Endometrial microvascular endothelial cells (primary cell): ENCODE results near the gene ELP2. TPM values are rescaled to one million over a fixed set of nuclear protein-coding genes. Genes with fewer than 3 reads are reported as not detected.
"Not testable (repeated sequence)": the region's sequence is repeated elsewhere in the genome, so short reads cannot be mapped to it uniquely, and the experiment has no call there.

Experiments
- in situ Hi-C: cut with HindIII; loops from 2 replicates; pipeline ENCODE4 v1.10.0; 2017; ENCODE audit warnings: low sequenced_read_pairs, low pct_unique_long_range_greater_than_20kb; ENCODE audit errors: inconsistent ontology term
- total RNA-seq: library from RNA; depleted of rRNA; stranded (reverse); fragments of >200 nt; gene quantifications from one replicate; pipeline ENCODE4 v1.2.3, GENCODE V29; 2015; ENCODE audit errors: inconsistent ontology term

The ELP2 gene
- total RNA-seq, 1 donor from 2014 or later = 44.7 TPM

- in situ Hi-C loops = no loop called here
Observed at GRCh38 chr18:36152781-36153180, 23.1 kb downstream of the ELP2 start.

GRCh38 chr18:36153203-36153602 is 23.5 kb downstream of the ELP2 start:
- in situ Hi-C loops = no loop called here

GRCh38 chr18:36153771-36154170 is 24.1 kb downstream of the ELP2 start:
- in situ Hi-C loops = no loop called here

GRCh38 chr18:36155851-36156757 is 26.4 kb downstream of the ELP2 start:
- in situ Hi-C loops = no loop called here

GRCh38 chr18:36157441-36157840 is 27.7 kb downstream of the ELP2 start:
- in situ Hi-C loops = no loop called here

GRCh38 chr18:36158266-36158867 is 28.7 kb downstream of the ELP2 start:
- in situ Hi-C loops = no loop called here

GRCh38 chr18:36160959-36161371 is 31.3 kb downstream of the ELP2 start:
- in situ Hi-C loops = no loop called here

GRCh38 chr18:36162981-36163380 is 33.3 kb downstream of the ELP2 start:
- in situ Hi-C loops = no loop called here

- in situ Hi-C loops = no loop called here
Observed at GRCh38 chr18:36167692-36168218, 38.1 kb downstream of the ELP2 start.

- in situ Hi-C loops = not testable (repeated sequence)
Observed at GRCh38 chr18:36168296-36168695, 38.6 kb downstream of the ELP2 start.

GRCh38 chr18:36169938-36170337 is 40.2 kb downstream of the ELP2 start:
- in situ Hi-C loops = no loop called here

- in situ Hi-C loops = no loop called here
Observed at GRCh38 chr18:36175481-36175880, 45.8 kb downstream of the ELP2 start.

GRCh38 chr18:36176177-36176584 is 46.5 kb downstream of the ELP2 start:
- in situ Hi-C loops = no loop called here

GRCh38 chr18:36176711-36177110 is 47.0 kb downstream of the ELP2 start:
- in situ Hi-C loops = no loop called here

GRCh38 chr18:36177913-36178312 is 48.2 kb downstream of the ELP2 start:
- in situ Hi-C loops = no loop called here

GRCh38 chr18:36179562-36180355 is 50.1 kb downstream of the ELP2 start:
- in situ Hi-C loops = no loop called here

- in situ Hi-C loops = no loop called here
Observed at GRCh38 chr18:36181441-36181840, 51.7 kb downstream of the ELP2 start.

GRCh38 chr18:36181898-36182506 is 52.3 kb downstream of the ELP2 start:
- in situ Hi-C loops = no loop called here

GRCh38 chr18:36183033-36183432 is 53.3 kb downstream of the ELP2 start:
- in situ Hi-C loops = no loop called here
